Measurements from ENCODE around the gene FAM83D.

GRCh38 chr20:38951611-38952010, 25.4 kb downstream of the FAM83D start:
- TF ChIP-seq POLR2A (IDR thresholded peaks at IDR 0.05; ENCODE audit: low read length): no peak
- TF ChIP-seq SREBF2 (IDR thresholded peaks at IDR 0.05): no peak
- TF ChIP-seq, protein P1, sequence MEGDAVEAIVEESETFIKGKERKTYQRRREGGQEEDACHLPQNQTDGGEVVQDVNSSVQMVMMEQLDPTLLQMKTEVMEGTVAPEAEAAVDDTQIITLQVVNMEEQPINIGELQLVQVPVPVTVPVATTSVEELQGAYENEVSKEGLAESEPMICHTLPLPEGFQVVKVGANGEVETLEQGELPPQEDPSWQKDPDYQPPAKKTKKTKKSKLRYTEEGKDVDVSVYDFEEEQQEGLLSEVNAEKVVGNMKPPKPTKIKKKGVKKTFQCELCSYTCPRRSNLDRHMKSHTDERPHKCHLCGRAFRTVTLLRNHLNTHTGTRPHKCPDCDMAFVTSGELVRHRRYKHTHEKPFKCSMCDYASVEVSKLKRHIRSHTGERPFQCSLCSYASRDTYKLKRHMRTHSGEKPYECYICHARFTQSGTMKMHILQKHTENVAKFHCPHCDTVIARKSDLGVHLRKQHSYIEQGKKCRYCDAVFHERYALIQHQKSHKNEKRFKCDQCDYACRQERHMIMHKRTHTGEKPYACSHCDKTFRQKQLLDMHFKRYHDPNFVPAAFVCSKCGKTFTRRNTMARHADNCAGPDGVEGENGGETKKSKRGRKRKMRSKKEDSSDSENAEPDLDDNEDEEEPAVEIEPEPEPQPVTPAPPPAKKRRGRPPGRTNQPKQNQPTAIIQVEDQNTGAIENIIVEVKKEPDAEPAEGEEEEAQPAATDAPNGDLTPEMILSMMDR (IDR thresholded peaks at IDR 0.05): no peak
- TF ChIP-seq MAZ (IDR thresholded peaks at IDR 0.05; ENCODE audit: borderline replicate concordance, low read depth, low read length): no peak
- no peak for TF ChIP-seq MYC (IDR thresholded peaks at IDR 0.05; ENCODE audit: borderline replicate concordance, low read length)
- TF ChIP-seq, protein P2, sequence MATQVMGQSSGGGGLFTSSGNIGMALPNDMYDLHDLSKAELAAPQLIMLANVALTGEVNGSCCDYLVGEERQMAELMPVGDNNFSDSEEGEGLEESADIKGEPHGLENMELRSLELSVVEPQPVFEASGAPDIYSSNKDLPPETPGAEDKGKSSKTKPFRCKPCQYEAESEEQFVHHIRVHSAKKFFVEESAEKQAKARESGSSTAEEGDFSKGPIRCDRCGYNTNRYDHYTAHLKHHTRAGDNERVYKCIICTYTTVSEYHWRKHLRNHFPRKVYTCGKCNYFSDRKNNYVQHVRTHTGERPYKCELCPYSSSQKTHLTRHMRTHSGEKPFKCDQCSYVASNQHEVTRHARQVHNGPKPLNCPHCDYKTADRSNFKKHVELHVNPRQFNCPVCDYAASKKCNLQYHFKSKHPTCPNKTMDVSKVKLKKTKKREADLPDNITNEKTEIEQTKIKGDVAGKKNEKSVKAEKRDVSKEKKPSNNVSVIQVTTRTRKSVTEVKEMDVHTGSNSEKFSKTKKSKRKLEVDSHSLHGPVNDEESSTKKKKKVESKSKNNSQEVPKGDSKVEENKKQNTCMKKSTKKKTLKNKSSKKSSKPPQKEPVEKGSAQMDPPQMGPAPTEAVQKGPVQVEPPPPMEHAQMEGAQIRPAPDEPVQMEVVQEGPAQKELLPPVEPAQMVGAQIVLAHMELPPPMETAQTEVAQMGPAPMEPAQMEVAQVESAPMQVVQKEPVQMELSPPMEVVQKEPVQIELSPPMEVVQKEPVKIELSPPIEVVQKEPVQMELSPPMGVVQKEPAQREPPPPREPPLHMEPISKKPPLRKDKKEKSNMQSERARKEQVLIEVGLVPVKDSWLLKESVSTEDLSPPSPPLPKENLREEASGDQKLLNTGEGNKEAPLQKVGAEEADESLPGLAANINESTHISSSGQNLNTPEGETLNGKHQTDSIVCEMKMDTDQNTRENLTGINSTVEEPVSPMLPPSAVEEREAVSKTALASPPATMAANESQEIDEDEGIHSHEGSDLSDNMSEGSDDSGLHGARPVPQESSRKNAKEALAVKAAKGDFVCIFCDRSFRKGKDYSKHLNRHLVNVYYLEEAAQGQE (IDR thresholded peaks at IDR 0.05): no peak
- TF ChIP-seq E2F6 (IDR thresholded peaks at IDR 0.05; ENCODE audit: borderline replicate concordance, low read depth): no peak
- no peak for TF ChIP-seq HDAC2 (IDR thresholded peaks at IDR 0.05)
